Dermis microvascular lymphatic vessel endothelial cell (primary cell): ENCODE data around the gene PTOV1. TPM values are rescaled to one million over a fixed set of nuclear protein-coding genes. Genes with fewer than 3 reads are reported as not detected.

Experiments used
- DNase-seq, 2 donors: peaks; one replicate each; pipeline versions ENCODE4 v3.0.0 to v3.0.0-alpha.2; 2010; ENCODE audit warnings: low read depth in 2 of 2
- total RNA-seq: library from RNA; depleted of rRNA; stranded (reverse); fragments of >200 nt; gene quantifications from 2 replicates; pipeline ENCODE4 v1.2.1, GENCODE V29; 2014

The PTOV1 gene
- total RNA-seq, 1 donor from 2014 or later = 32.6 TPM

DNA sequence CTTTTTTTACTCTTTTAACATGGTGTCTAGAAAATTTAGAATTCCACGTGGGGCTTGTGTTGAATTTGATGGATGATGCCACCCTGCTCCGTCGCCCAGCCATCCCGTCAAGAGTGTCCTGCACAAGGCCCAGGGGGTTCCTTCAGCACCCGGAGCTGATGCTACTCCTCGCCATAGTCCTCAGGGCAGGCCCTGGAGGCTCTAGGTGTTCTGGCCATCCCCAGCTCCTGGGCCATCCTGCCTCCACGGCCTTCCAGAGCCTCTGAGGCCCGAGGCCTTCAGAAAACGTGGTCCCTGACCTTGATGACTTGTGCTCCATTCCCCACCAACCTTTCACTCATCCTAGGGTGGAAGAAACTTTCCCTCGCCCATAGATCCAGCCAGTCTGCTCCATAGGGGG, 22.9 kb downstream of the PTOV1 start:
- no peak for DNase-seq

DNA sequence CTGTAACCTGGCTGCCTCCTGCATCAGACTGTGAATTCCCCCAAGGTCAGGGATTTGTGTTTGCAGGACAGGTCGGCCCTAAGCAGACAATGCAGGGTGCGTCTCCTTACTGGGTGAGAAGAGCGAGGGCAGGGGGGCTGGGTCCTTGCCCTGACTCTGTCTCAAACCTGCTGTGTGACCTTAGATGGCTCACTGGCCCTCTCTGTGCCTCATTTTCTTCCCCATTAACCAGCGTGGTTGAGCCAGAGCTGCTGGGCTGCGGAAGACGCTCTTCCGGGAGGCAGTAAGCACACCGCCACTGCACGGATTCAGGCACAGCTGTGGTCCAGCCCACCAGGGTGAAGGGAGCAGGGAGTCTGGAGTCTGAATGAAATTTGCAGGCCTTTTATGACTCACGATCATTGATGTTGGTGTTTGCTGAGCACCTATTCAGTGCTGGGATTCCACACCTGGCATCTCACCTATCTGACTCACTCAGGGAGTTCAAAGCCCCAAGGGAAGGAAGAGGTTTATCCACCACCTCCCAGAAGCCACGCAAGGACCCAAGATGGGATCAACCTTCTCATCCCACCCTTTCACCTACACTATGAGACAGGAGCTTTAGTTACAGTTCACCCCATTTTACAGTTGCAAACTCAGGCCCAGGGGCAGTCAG, 23.7 kb downstream of the PTOV1 start:
- no peak for DNase-seq

- no peak for DNase-seq
These were observed 24.2 kb downstream of the PTOV1 start for GRCh38 chr19:49875177-49875576.

GRCh38 chr19:49875857-49876421, 25.0 kb downstream of the PTOV1 start:
- peak in 1 of 2 donors; percentile 62 for DNase-seq

DNA sequence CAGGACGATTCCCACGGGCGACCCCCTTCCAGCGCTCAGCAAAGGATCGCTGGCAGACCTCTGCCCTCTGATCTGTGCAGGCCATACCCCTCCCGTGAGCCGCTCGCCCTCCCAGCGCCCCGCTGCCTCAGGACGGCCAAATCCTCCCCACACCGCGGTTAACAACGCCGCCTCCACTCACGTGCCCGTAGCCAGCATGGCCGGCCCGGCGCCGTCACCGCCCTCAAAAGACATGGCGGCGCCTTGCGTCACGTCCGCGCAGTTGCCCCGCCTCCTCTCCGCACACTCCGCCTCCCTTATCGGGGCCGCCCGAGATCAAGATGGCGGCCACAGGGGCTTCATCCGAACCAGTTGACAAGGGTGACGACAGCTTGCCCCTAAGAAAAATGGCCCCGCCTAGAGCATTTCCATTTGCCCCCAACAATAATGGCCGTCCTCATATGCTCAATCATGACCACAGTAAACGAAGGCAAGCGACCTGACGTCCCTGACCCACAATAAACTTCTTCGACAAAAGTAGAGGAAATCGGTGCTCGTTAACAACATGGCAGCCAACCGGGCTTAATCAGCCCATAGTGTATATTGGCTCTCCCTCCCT, 25.6 kb downstream of the PTOV1 start:
- peak; percentile 98 to 99 for DNase-seq

DNA sequence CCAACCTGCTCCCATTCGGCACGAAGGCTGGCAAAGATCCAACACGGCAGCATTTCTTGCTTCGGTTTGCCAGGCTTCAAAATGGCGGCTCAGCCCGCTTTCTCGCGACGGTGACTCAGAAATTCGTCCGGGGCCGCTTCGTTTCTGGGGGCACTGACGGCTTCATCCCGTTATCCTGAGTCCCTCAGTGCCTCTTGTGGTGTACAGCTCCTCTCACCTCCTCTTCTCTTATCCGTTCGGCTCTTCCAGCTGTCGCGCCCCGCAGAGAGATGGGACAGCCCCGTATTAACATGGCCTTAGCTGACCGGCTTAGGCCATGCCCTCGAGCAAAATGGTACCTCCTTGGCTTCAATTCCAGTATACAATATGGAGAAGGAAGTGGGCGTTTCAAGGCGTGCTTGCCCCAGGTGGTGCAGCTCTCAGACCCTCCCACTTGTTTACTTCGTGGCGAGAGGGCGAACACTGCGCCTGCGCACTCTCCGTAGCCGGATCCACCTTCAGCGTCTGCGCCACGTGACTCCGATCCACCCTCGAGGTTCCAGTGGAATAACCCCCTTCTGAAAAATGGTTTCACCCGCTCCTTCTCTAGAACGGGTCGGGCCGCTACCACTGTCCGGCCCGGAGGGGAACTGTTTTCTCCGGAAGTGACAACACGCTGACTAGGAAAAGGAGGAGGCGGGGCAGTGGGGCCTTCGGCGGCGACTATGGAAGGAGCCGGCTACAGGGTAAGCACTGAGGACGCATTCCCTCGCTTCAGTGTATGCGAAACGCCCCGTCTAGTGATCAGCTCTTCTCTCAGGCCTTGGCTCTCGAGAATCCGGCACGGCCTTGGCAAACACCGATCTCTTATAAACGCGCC, 26.3 kb downstream of the PTOV1 start, which contains the start of the genes AKT1S1 and TBC1D17:
TSS of gene AKT1S1 (minus strand) at position 336 of the 859 bp plus-strand sequence. CDS start 4,060 bp downstream, outside the sequence.
TSS of gene TBC1D17 (plus strand) at position 683 of the 859 bp plus-strand sequence. CDS start at position 705, 22 bp downstream.
- peak; percentile 100 for DNase-seq

DNA sequence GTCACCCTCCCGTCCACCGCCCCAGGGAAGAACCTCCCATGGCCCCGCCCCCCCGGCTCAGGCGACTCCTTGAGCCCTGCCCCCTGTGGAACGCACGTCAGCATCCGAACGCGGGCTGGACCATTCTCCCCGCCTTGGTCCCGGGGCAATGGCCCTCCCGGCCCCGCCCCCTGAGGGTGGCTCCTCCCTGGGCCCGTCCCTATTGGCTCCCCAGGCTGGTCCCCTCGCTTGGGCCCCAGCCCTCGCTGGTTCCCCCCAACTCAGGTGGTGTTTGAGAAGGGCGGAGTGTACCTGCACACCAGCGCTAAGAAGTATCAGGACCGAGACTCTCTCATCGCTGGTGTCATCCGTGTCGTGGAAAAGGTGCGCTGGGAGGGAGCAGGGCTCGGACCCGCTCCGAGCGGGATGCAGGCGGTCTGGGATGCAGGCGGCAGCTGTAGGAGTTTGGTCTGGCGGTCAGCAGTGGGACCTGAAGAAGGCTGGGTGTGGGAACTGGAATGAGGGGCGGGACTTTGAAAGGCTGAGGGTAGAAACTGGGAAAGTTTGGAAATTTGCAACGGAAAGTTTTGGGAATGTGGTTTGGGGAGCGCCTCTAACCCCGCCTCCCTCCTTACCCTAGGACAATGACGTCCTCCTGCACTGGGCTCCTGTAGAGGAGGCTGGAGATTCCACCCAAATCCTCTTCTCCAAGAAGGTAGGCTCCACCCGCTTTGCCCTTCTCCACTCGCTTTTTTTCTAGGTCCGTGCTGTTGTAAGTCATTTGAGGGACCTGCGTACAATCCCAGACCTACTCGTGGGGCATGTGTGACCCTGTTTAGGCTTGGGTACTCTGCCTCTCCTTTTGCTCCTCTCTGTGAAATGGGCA, 27.2 kb downstream of the PTOV1 start:
- DNase-seq = peak; percentile 91 to 98

GRCh38 chr19:49878744-49879070, 27.7 kb downstream of the PTOV1 start:
- DNase-seq = no peak

- DNase-seq = peak in 1 of 2 donors; percentile 24
These were observed 28.4 kb downstream of the PTOV1 start for GRCh38 chr19:49879243-49879963.

DNA sequence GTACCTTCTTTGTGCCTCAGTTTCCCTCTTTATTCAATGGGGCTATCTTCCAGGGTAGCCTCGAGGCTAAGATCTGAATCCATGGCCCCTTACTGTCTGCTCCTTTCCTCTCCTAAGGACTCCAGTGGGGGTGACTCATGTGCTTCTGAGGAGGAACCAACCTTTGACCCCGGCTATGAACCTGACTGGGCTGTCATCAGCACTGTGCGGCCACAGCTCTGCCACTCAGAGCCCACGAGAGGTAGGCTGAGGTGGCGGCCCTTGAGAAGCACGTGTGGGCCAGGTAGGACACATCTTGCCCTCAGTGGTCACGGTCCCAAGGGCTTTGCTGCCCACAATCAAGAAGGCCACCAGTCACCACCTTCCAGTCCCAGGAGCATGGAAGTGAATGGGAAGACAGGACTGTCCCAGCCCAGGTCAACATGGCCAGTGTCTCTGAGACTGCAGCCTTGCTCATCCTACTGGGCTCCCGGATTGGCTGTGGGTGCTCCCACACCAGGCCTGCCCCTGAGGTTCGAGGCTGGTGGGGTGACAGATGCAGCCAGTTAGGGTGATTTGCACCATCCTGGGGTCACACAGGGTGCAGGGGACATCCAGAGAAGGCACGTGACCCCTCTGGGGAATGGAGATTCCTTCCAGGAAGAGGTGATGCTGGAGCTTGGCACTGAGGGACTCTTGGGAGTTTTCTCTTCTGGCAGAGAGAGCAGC, 29.4 kb downstream of the PTOV1 start:
- no peak for DNase-seq

DNA sequence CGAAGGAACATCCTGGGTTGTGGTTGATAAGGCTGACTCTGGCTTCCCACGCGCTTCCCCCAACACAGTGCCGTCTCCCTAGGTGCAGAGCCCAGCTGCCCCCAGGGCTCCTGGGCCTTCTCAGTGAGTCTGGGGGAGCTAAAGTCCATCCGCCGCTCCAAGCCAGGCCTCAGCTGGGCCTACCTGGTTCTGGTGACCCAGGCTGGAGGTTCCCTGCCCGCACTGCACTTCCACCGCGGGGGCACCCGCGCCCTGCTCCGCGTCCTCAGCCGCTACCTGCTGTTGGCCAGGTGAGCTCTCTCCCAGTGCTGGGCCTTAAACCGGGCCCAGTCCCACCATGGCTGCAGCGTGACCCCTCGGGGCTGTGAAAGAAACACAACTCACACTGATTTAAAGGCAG, 30.2 kb downstream of the PTOV1 start:
- DNase-seq = no peak

GRCh38 chr19:49881672-49882394, 30.9 kb downstream of the PTOV1 start:
- no peak for DNase-seq

DNA sequence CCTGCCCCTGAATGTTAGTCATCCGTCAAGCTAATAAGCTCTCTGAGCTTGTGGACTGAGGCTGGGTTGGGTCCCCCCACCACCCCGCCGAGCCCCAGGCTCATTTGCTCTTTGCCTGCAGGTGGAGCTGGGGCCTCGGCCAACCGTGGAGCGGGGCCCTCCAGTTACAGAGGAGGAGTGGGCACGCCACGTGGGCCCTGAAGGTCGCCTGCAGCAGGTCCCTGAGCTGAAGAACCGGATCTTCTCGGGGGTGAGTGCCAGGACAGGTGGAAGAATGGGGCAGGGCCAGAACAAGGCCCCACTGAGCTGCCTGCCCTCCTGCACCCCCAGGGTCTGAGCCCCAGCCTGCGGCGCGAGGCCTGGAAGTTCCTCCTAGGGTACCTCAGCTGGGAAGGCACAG, 31.7 kb downstream of the PTOV1 start:
- DNase-seq = no peak

DNA sequence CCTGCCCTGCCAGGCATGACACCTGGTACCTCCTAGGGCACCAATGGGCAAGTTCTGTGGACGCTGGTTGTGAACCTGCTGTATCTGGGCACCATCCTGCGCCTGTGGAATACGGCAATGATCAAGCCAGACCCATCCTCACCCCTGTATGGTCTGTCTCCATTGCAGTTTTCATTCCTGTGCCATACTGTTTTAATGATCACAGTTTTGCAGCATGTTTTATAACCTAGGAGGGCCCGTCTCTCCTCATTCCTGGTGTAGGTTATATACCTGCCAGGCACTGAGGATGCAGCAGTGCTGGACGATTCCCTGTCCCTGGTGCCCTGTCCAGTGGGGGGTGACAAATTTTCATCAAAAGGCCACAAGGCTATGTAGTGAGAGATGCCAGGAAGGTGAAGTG, 32.1 kb downstream of the PTOV1 start:
- no peak for DNase-seq

DNA sequence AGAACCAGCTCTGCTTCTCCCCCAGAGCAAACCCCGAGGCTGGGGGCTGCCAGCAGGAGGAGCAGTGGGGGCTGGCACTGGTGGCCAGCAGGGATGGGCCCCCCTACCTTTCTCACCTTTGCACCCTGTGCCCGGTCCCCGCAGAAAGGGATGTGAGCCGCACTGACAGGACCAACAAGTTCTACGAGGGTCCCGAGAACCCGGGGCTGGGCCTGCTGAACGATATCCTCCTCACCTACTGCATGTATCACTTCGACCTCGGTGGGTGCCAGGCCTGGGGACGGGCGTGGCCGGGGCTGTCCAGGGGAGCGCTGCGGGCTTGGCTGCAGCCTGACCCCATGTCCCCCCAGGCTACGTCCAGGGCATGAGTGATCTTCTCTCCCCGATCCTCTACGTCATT, 33.1 kb downstream of the PTOV1 start:
- DNase-seq = no peak

- no peak for DNase-seq
These were observed 33.8 kb downstream of the PTOV1 start for GRCh38 chr19:49884760-49885159.

DNA sequence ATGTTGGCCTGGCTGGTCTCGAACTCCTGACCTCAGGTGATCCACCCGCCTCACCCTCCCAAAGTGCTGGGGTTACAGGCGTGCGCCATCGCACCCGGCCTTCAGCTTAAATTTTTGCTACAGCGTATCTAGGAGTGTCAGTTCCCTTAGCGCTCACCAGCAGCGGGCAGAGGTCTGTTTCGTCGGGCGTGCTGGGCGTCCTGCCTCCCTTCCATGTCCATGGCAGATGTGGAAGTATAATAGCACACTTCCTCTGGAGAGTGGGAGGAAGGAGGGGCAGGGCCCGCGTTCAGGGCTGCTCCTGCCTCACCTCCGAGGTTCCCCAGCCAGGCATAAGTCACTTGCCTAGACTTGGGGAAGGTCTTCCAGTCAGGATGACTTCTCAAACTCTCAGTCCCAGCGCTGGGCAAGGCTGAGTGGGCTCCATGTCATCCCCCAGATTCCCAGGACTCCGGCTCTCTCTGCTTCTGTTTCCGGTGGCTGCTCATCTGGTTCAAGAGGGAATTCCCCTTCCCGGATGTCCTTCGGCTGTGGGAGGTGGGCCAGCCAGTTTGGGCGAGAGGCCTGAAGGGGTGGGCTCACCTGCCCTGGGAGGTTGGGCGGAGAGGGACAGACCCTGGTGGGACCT, 36.2 kb downstream of the PTOV1 start:
- DNase-seq = peak in 1 of 2 donors; percentile 20

DNA sequence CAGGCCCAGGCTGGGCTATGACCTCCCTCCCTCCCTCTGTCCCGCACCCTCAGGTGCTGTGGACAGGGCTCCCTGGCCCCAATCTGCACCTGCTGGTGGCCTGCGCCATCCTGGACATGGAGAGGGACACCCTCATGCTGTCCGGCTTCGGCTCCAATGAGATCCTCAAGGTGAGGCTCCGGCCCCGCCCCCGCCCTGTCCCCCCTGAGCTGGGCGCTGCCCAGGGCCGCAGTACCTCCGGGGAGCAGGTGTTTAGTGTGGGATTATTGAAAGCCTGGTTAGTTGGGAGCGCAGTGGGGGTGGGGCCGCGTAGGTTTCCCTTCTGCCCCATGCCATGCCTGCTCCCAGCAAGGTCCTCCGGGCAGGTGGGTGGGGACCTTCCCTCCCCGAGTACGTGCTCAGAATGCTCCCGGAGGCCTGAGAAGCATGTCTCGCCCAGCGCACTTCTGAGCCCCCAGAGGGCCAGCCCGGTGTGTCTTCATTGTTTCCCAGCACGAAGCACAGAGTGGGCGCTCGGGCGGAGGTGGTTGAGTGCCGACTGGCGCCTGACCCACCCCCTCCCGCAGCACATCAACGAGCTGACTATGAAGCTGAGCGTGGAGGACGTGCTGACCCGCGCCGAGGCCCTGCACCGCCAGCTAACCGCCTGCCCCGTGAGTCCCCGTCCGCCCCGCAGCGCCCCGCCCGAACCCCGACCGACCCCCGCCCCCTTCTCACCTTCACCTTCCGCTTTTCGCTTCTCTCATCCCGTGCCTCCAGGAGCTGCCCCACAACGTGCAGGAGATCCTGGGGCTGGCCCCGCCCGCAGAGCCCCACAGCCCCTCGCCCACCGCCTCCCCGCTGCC, 36.9 kb downstream of the PTOV1 start:
- no peak for DNase-seq
